CD1c-positive myeloid dendritic cell (primary cell): ENCODE results near the gene PPP1R8.
"Not testable (repeated sequence)": the region's sequence is repeated elsewhere in the genome, so short reads cannot be mapped to it uniquely, and the experiment has no call there.

Experiments
- DNase-seq: peaks from one replicate; pipeline ENCODE4 v3.0.0-alpha.2; 2016; ENCODE audit errors: extremely low spot score

Gene PPP1R8

GRCh38 chr1:27830621-27831440 lies at the start of gene PPP1R8:
Gene PPP1R8, plus strand, starts transcription at chr1:27830782. Its CDS starts 54 bp downstream, at chr1:27830836.
- DNase-seq: peak; percentile 96

DNA sequence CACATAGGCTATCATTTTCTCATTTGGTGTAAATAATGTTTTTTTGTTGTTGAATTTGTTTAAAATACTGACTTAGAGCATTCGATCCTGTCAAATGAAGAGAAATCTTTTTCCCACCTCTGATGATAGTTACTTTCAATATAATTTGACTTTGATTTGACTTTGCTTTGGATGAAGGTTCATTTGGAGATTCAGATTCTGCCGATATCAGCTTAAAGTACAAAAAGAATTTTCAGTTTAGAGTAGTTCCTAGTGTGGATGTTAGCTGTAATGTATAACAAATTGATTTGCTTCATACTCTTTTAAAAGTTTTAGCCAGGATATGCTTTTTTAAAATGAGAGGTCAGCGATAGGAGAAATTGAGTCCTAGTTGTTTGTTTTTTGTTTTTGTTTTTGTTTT lies 47.6 kb upstream of the PPP1R8 start:
- DNase-seq: no peak

GRCh38 chr1:27784700-27785099 lies 45.9 kb upstream of the PPP1R8 start:
- DNase-seq: no peak

DNA sequence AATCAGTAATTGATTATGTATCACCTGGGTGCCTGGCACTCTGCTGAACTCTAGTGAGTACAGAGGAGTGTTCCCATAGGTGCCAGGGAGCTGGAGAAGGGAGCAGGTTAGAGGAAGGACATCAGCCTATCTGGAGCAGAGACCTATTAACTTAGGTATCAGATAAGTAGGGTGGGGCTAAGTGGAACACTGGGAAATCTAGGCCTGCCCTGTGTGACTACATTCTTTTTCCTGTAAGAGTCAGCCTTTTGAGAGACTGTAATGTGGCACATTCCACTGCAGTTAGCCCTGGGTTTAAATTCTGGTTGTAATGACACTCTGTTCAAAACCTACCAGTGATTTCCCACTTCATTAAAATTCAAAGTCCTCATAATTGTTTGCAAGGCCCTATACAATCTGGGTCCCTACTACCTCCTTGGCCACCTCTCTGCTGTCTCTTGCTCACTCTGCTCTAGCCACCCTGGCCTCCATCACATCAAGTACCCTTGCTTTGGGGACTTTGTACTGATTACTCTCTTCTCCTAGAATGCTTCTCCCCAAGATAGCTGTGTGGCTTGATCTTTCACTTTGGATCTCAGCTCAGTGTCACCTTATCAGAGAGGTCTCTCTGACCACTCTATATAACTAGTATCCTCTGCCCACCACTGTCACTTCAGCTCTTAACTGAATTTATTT lies 44.7 kb upstream of the PPP1R8 start:
- DNase-seq: no peak

DNA sequence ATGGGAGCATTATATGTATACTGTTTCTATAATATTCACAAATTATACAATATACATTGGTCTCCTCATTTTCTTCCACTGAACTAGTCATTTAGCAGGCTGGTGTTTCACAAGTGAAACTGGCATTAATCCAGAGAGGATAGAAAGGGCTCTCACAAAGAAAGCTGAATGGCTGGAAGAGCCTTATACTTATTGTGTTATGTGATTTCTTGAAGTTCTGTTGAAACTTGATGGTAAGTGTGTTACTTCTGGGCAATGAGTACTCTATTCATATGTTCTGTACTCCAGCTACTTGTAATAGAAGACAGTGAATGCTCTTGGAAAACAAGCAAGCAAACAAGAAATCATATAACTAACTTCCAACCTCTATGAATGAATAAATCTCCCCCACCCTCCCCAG lies 42.7 kb upstream of the PPP1R8 start:
- peak; percentile 16 for DNase-seq

DNA sequence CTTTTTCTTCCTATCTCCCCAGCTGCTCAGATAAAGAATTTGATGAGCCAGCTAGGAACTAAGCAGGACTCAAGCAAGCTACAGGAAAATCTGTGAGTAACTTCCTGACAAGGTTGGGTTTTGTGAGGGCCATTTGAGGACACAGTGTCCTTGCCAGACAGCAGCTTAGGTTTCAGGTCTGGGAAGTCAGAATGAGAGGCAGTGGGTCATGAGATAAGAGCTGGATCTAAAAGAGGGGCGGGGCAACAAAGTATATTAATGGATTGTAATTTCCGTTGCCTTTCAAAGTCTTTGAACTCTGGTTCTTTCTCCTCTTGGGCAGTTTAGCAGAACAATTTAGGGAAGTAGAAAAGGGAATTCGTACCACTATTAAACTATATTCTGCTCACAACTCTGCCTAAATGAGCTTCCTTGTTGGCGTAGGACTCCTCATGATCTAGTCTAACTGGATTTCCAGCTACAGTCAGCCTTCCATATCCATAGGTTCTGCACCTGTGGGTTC lies 41.0 kb upstream of the PPP1R8 start:
- DNase-seq: peak; percentile 76

DNA sequence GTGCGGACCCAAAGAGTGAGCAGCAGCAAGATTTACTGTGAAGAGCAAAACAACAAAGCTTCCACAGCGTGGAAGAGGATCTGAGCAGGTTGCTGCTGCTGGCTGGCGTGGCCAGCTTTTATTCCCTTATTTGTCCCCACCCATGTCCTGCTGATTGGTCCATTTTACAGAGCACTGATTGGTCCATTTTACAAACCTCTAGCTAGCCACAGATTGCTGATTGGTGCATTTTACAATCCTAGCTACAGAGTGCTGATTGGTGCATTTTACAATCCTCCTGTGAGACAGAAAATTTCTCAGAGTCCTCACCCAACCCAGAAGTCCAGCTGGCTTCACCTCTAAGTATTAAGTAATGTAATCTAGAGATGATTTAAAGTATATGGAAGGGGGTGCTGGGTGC lies 40.3 kb upstream of the PPP1R8 start:
- DNase-seq: not testable (repeated sequence)

DNA sequence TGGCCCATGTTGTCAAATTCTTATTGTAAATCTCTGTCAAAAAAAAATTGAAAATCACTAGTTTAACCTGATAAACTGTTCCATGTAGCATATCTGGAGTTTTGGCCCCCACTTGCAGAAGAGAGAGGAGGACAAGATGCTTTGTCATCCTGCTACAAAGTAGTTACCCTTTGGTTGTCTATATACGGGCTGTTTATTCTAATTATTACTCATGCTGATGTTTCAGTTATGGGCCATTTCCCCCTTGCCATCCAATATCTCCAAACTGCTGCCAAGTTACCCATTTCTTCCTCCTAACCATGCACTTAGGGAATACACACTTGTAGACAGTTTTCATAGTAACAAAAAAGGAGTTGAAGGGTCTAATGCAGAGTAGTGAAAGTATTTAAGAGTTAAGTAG lies 35.0 kb upstream of the PPP1R8 start:
- DNase-seq: no peak

DNA sequence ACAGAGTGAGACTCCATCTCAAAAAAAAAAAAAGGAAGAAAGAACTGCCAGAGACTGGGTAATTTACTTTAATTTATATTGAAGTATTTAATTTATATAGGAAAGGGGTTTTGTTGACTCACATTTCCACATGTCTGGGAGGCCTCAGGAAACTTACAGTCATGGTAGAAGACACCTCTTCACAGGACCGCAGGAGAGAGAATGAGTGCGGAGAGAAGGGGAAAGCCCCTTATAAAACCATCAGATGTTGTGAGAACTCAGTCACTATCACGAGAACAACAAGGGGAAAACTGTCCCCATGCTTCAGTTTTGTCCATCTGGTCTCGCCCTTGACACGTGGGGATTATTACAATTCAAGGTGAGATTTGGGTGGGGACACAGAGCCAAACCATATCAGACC lies 25.8 kb upstream of the PPP1R8 start:
- DNase-seq: no peak

DNA sequence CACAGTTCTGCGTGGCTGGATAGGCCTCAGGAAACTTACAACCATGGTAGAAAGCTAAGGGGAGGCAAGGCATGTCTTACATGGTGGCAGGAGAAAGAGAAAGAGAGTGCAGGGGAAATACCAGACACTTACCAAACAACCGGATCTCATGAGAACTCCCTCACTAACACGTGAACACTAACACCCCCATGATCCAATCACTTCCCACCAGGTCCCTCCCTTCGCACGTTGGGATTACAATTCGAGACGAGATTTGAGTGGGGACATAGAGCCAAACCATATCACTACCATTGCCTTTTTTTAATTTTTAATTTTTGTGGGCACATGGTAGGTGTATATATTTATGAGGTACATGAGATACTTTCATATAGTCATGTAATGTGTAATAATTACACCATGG lies 23.8 kb upstream of the PPP1R8 start:
- no peak for DNase-seq

- DNase-seq: no peak
Measured at GRCh38 chr1:27807385-27807784, 23.2 kb upstream of the PPP1R8 start.

GRCh38 chr1:27808131-27808530 lies 22.5 kb upstream of the PPP1R8 start:
- not testable (repeated sequence) for DNase-seq

DNA sequence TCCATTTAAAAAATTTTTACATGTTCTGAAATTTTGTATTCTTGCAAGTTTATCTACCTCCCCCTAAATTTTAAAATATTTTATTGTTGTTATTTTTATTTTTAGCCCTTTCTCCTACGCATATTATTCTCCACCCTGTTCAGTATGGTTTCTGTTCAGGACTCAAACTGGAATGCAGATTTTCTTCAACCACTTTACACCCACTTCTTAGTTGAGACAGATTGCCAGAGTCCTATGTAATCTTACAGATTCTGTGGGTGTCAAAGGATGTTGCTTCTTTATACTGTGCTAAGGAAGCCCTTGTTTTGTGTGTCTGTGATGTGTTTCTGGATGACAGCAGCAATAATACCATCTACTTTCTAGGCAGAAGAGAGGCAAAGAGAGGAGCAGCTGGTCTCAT lies 20.7 kb upstream of the PPP1R8 start:
- no peak for DNase-seq

DNA sequence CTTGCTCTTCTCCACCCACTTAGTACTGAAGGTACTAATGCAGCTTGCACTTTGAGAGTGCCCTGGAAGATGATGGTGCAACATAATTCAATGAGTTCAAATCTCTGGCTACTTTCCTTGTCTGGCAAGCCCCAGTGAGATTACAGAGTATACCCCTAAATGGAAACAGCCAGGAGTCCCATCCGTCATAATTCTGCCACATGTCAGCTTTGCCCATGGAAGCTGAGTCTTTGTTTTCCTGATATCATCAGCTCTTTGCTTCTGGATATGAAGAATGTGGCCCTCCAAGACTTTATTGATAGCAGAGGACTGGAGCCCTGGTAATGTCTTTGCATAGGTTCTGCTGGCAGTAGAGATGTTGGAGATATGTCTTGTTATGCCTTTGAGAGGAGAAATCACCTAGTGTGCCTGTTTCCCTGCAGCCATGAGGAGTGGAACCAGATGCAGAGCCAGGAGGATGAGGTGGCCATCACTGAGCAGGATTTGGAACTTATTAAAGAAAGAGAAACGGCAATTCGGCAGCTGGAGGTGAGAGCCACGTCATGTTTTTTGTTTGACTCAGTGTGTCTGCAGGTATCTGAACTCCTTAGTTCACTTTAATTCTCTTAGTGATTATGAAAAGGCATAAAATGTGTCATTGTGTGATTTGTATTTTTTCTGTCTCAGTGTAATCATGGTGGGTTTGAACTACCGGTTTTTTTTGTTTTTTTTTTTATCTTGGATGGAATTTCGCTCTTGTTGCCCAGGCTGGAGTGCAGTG lies 18.7 kb upstream of the PPP1R8 start:
- DNase-seq: no peak

- DNase-seq: no peak
Measured at GRCh38 chr1:27816921-27817630, 13.5 kb upstream of the PPP1R8 start.

DNA sequence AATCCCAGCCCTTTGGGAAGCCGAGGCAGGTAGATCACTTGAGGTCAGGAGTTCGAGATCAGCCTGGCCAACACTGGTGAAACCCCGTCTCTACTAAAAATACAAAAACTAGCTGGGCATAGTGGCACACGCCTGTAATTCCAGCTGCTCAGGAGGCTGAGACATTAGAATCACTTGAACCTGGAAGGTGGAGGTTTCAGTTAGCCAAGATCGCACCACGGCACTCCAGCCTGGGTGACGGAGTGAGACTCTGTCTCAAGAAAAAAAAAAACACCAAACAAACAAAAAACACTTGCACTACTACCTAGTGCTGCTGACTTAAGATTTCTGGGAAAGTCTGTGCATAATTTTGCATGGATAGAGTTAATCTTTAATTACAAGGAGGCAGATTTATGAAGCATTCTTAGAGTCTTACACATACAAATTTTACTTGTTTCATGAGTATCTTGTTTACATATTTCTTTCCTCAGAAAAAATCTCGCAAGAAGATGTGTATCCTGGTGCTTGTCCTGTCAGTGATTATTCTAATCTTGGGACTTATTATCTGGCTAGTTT lies 8.7 kb upstream of the PPP1R8 start:
- DNase-seq: no peak

GRCh38 chr1:27823784-27824183 lies 6.8 kb upstream of the PPP1R8 start:
- no peak for DNase-seq

DNA sequence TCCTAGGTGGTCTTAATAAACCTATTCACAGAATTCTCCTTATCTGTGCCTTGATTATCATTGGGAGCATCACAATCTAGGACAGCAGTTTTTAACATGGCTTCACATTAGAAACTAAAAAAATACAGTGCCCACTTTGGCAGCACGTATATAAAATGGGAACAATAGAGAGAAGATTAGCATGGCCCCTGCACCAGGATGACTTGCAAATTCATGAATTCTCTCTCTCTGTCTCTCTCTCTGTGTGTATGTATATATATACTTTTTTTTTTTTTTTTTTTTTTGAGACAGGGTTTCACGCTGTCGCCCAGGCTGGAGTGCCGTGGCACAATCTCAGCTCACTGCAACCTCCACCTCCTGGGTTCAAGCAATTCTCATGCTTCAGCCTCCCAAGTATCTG lies 6.2 kb upstream of the PPP1R8 start:
- DNase-seq: no peak

DNA sequence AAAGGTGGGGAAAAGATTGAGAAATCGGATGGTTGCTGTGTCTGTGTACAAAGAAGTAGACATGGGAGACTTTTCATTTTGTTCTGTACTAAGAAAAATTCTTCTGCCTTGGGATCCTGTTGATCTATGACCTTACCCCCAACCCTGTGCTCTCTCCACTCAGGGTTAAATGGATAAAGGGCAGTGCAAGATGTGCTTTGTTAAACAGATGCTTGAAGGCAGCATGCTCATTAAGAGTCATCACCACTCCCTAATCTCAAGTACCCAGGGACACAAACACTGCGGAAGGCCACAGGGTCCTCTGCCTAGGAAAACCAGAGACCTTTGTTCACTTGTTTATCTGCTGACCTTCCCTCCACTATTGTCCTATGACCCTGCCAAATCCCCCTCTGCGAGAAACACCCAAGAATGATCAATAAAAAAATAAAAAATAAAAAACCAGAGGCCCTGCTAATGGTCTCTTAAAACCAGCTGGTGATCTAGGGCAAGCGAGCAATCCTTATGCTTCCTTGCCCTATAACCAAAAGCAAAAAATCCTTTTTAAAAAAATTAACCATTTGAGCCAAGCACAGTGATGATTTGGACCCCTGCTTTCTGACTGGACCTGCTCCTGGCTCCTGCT lies 1.1 kb upstream of the PPP1R8 start:
- not testable (repeated sequence) for DNase-seq

GRCh38 chr1:27831568-27832410 lies 1.2 kb downstream of the PPP1R8 start:
- DNase-seq: no peak
